ENCODE measurements around the gene EIF3L. TPM values are rescaled to one million over a fixed set of nuclear protein-coding genes. Genes with fewer than 3 reads are reported as not detected.

The EIF3L gene
- total and polyA plus RNA-seq, 10 of the 15 experiments (the other 5 are each of a cell fraction or from before 2014, with no cell fraction given), result 294 to 1,037 (median 618) TPM

- Histone ChIP-seq H3K4me2 (ENCODE audit: control insufficient read depth, insufficient read depth) (no peak within 1 kb of the TSS), H3K4me3 (no peak within 1 kb of the TSS), H3K36me3 (ENCODE audit: control insufficient read depth in 2 of 2, insufficient read depth in 2 of 2, low read length in 1 of 2) (no peaks in the 10 kb centered on the region), H3K27ac (ENCODE audit: control insufficient read depth, insufficient read depth) (no peak within 1 kb of the TSS), H2AFZ (ENCODE audit: control insufficient read depth, low read depth, low read length) (no peak within 1 kb of the TSS), H4K20me1 (ENCODE audit: control insufficient read depth, insufficient read depth) (no peaks in the 10 kb centered on the region), H3K9ac (ENCODE audit: control insufficient read depth, insufficient read depth, low read length) (no peak within 1 kb of the TSS), H3K27me3 (replicated peaks in 1 of 2; ENCODE audit: control insufficient read depth in 2 of 2, insufficient read depth in 2 of 2, low read length in 1 of 2) (peaks cover 0 to 2% of the 10 kb centered on the region in 2 experiments; a peak in 2 of 4 replicates), H3K9me3 (replicated peaks; ENCODE audit: control insufficient read depth, insufficient read depth, low read length) (no peaks in the 10 kb centered on the region), H3K79me2 (ENCODE audit: control insufficient read depth, insufficient read depth, low read length) (no peaks in the 10 kb centered on the region), H3K4me1 (ENCODE audit: control insufficient read depth, insufficient read depth, low read length) (peaks cover 3% of the 10 kb centered on the region; the same call in 1 of the 2 replicates)
- in situ Hi-C loops (cut with MboI) (no loop called here), intact Hi-C loops (cut with micrococcal nuclease; ENCODE audit: unreplicated experiment) (no loop called here)
- FAIRE-seq (no peak), DNase-seq (ENCODE audit: low read depth, low spot score) (no peak), ATAC-seq (no peak)
- RAD21 ChIA-PET (ENCODE audit: unreplicated experiment), result no interaction called here
- CTCF ChIA-PET, result interaction anchor here (0.5 to 0.9 kb wide), 2 partner anchors 40 to 131 kb away, joined by 3 read pairs; no protein-coding TSS in a partner anchor
- no TSS peak for BruUV-seq (replicated peaks)
- WGBS (ENCODE audit: insufficient coverage, insufficient replicate concordance, low lambda C conversion rate, missing lambda C conversion rate), result 68% methylated on average over 20 of the region's 21 CpGs
- POLR2A ChIA-PET, result no interaction called here
- SMC1A ChIA-PET (ENCODE audit: uncharacterized antibody, unreplicated experiment), result no interaction called here
- no peak for TF ChIP-seq CHD2 (IDR thresholded peaks at IDR 0.05; ENCODE audit: borderline replicate concordance, low read depth, low read length)
- TF ChIP-seq CBX3 (IDR thresholded peaks at IDR 0.05; ENCODE audit: borderline replicate concordance, low read depth), result no peak
- TF ChIP-seq FOXK2 (IDR thresholded peaks at IDR 0.05), result no peak
- TF ChIP-seq POLR2AphosphoS2 (IDR thresholded peaks at IDR 0.05; ENCODE audit: low read depth, low read length), result no peak
- no peak for TF ChIP-seq E2F8 (IDR thresholded peaks at IDR 0.05; ENCODE audit: low read depth, partially characterized antibody)
- no peak for TF ChIP-seq WRNIP1 (IDR thresholded peaks at IDR 0.05; ENCODE audit: borderline replicate concordance, low read depth, low read length)
- no peak for TF ChIP-seq USF2 (IDR thresholded peaks at IDR 0.05; ENCODE audit: borderline replicate concordance, low read depth, low read length)
- no peak for TF ChIP-seq CHD1 (IDR thresholded peaks at IDR 0.05; ENCODE audit: low read depth, low read length)
- TF ChIP-seq NFYB (IDR thresholded peaks at IDR 0.05; ENCODE audit: insufficient read depth, low read depth, low read length), result no peak
- TF ChIP-seq GATAD2B (conservative IDR thresholded peaks at IDR 0.05; ENCODE audit: low read depth), result no peak
- TF ChIP-seq SREBF1 (IDR thresholded peaks at IDR 0.05; ENCODE audit: low read length), result no peak
- no peak for TF ChIP-seq CBX5 (IDR thresholded peaks at IDR 0.05; ENCODE audit: low read depth)
- no peak for TF ChIP-seq TAF1 (IDR thresholded peaks at IDR 0.05; ENCODE audit: borderline replicate concordance, low read depth, low read length)
- no peak for TF ChIP-seq CREB1 (IDR thresholded peaks at IDR 0.05; ENCODE audit: low read depth)
- no peak for TF ChIP-seq ZNF384 (IDR thresholded peaks at IDR 0.05; ENCODE audit: borderline replicate concordance, low read depth, low read length)
- no peak for TF ChIP-seq KLF5 (IDR thresholded peaks at IDR 0.05; ENCODE audit: partially characterized antibody)
- no peak for TF ChIP-seq ZSCAN29 (IDR thresholded peaks at IDR 0.05)
- no peak for TF ChIP-seq TARDBP (IDR thresholded peaks at IDR 0.05; ENCODE audit: borderline replicate concordance)
These were observed 25.9 kb upstream of the EIF3L start, which contains the start of gene GALR3 for GRCh38 chr22:37823134-37823985. GALR3 (plus strand) TSS chr22:37823382; CDS start chr22:37823407, 25 bp downstream.
